ENCODE results near the gene ZNF385D. TPM values are rescaled to one million over a fixed set of nuclear protein-coding genes. Genes with fewer than 3 reads are reported as not detected.

The ZNF385D gene
- total RNA-seq, 1 experiment from 2014 or later = 9.6 TPM

GRCh38 chr3:21644268-21644667, 106.7 kb downstream of the ZNF385D start (continued):
- no peak for TF ChIP-seq OVOL2 (CRISPR knock-in tag; IDR thresholded peaks at IDR 0.05; ENCODE audit: borderline replicate concordance)

GRCh38 chr3:21643752-21644151, 107.3 kb downstream of the ZNF385D start:
- Mint-ChIP-seq H3K27ac (no peak overlapping the region; the same call in 1 of the 2 replicates), H3K4me3 (no peak overlapping the region), H3K27me3 (ENCODE audit: low read depth) (no peaks in the 10 kb centered on the region), H3K36me3 (peaks cover 15% of the 10 kb centered on the region), H3K9me3 (peaks cover 25% of the 10 kb centered on the region), H3K4me1 (peaks cover 32% of the 10 kb centered on the region)
- TF ChIP-seq, protein P1, sequence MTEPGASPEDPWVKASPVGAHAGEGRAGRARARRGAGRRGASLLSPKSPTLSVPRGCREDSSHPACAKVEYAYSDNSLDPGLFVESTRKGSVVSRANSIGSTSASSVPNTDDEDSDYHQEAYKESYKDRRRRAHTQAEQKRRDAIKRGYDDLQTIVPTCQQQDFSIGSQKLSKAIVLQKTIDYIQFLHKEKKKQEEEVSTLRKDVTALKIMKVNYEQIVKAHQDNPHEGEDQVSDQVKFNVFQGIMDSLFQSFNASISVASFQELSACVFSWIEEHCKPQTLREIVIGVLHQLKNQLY (CRISPR knock-in tag; IDR thresholded peaks at IDR 0.05) = no peak
- TF ChIP-seq ZNF532 (CRISPR knock-in tag; IDR thresholded peaks at IDR 0.05; ENCODE audit: borderline replicate concordance) (no peak), TCF7 (CRISPR knock-in tag; IDR thresholded peaks at IDR 0.05; ENCODE audit: low read depth) (no peak), GRHL2 (CRISPR knock-in tag; IDR thresholded peaks at IDR 0.05; ENCODE audit: insufficient replicate concordance, severe bottlenecking) (no peak), FOXP1 (CRISPR knock-in tag; IDR thresholded peaks at IDR 0.05; ENCODE audit: borderline replicate concordance) (no peak)
- DNase-seq (ENCODE audit: low spot score) (no peak), ATAC-seq (no peak)
- POLR2A ChIA-PET = no interaction called here
- CTCF ChIA-PET = no interaction called here

- ChIA-PET CTCF (no interaction called here), POLR2A (no interaction called here)
- DNase-seq (ENCODE audit: low spot score) (no peak), ATAC-seq (no peak)
- Mint-ChIP-seq H3K9me3 (peaks cover 25% of the 10 kb centered on the region), H3K4me1 (peaks cover 41% of the 10 kb centered on the region), H3K27me3 (ENCODE audit: low read depth) (no peaks in the 10 kb centered on the region), H3K4me3 (no peak overlapping the region), H3K27ac (no peak overlapping the region), H3K36me3 (peaks cover 15% of the 10 kb centered on the region)
- TF ChIP-seq, protein P2, sequence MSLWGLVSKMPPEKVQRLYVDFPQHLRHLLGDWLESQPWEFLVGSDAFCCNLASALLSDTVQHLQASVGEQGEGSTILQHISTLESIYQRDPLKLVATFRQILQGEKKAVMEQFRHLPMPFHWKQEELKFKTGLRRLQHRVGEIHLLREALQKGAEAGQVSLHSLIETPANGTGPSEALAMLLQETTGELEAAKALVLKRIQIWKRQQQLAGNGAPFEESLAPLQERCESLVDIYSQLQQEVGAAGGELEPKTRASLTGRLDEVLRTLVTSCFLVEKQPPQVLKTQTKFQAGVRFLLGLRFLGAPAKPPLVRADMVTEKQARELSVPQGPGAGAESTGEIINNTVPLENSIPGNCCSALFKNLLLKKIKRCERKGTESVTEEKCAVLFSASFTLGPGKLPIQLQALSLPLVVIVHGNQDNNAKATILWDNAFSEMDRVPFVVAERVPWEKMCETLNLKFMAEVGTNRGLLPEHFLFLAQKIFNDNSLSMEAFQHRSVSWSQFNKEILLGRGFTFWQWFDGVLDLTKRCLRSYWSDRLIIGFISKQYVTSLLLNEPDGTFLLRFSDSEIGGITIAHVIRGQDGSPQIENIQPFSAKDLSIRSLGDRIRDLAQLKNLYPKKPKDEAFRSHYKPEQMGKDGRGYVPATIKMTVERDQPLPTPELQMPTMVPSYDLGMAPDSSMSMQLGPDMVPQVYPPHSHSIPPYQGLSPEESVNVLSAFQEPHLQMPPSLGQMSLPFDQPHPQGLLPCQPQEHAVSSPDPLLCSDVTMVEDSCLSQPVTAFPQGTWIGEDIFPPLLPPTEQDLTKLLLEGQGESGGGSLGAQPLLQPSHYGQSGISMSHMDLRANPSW (CRISPR knock-in tag; conservative IDR thresholded peaks at IDR 0.05; ENCODE audit: low read depth) = no peak
- TF ChIP-seq FOXK1 (CRISPR knock-in tag; IDR thresholded peaks at IDR 0.05) = no peak
- TF ChIP-seq, protein P1 (CRISPR knock-in tag; IDR thresholded peaks at IDR 0.05) = no peak
- TF ChIP-seq, protein P3, sequence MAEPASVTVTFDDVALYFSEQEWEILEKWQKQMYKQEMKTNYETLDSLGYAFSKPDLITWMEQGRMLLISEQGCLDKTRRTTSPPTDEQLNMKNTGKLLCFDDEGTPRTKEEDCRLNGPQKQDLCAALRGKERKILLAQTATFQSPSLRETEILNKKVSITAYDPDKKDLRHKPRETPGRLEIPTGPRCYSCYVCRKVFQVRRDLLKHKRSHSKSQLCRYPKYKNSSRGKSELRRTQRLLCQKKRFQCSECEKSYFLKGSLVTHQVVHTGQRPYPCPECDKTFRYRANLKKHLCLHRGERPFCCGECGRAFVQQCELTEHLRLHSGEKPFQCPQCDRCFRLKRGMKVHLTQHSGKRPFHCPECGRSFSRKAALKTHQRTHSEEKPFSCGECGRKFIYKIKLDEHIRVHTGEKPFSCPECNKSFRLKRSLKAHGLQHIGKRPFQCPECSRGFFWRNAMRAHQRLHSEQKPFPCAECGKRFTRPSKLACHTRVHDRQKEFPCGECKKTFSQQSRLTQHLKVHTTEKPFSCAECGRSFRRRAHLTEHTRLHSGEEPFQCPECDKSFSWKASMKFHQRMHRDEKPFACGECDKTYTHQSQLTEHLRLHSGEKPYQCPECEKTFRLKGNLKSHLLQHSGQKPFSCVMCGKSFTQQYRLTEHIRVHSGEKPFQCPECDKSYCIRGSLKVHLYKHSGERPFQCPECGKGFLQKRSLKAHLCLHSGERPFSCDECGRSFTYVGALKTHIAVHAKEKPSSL (CRISPR knock-in tag; conservative IDR thresholded peaks at IDR 0.05) = no peak
- no peak for TF ChIP-seq USF2 (CRISPR knock-in tag; IDR thresholded peaks at IDR 0.05)
- TF ChIP-seq NR2C2 (CRISPR knock-in tag; IDR thresholded peaks at IDR 0.05) = no peak
- TF ChIP-seq, protein P4, sequence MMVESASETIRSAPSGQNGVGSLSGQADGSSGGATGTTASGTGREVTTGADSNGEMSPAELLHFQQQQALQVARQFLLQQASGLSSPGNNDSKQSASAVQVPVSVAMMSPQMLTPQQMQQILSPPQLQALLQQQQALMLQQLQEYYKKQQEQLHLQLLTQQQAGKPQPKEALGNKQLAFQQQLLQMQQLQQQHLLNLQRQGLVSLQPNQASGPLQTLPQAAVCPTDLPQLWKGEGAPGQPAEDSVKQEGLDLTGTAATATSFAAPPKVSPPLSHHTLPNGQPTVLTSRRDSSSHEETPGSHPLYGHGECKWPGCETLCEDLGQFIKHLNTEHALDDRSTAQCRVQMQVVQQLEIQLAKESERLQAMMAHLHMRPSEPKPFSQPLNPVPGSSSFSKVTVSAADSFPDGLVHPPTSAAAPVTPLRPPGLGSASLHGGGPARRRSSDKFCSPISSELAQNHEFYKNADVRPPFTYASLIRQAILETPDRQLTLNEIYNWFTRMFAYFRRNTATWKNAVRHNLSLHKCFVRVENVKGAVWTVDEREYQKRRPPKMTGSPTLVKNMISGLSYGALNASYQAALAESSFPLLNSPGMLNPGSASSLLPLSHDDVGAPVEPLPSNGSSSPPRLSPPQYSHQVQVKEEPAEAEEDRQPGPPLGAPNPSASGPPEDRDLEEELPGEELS (CRISPR knock-in tag; IDR thresholded peaks at IDR 0.05) = no peak
- TF ChIP-seq TCF7 (CRISPR knock-in tag; IDR thresholded peaks at IDR 0.05; ENCODE audit: low read depth) = no peak
- TF ChIP-seq NFATC4 (CRISPR knock-in tag; IDR thresholded peaks at IDR 0.05) = no peak
- TF ChIP-seq PREB (CRISPR knock-in tag; IDR thresholded peaks at IDR 0.05; ENCODE audit: borderline replicate concordance) = no peak
- TF ChIP-seq CREB1 (CRISPR knock-in tag; IDR thresholded peaks at IDR 0.05) = no peak
- no peak for TF ChIP-seq GRHL2 (CRISPR knock-in tag; IDR thresholded peaks at IDR 0.05; ENCODE audit: insufficient replicate concordance, severe bottlenecking)
Observed at GRCh38 chr3:21642433-21642832, 108.6 kb downstream of the ZNF385D start.
